ENCODE data around the gene AUTS2. TPM values are rescaled to one million over a fixed set of nuclear protein-coding genes. Genes with fewer than 3 reads are reported as not detected.

AUTS2 gene
- total RNA-seq, 1 donor from 2014 or later = 80.6 TPM

DNA sequence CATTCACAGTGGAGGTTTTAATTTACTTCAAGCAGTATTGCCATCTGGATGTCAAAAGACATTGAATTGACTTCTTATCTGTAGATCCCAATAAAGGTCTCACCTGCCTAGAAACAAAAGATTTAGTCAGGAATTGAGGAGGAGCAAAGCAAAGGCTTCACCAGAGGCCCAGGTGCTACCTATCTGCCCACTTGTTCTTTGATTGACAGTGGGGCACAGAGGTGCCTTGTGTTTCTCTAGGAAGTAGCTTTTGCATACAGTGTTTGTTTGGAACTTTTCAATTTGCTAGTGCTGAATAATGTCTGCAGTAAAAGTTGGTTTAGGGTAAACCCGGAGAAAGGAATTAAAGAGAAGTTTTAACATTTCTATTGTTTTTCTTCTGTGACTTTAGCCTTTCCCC lies 40.4 kb downstream of the AUTS2 start:
- H3K27ac Mint-ChIP-seq (ENCODE audit: unreplicated experiment) = no peak overlapping the region
- H3K27me3 Mint-ChIP-seq (ENCODE audit: unreplicated experiment) = no peaks in the 10 kb centered on the region
- H3K36me3 Mint-ChIP-seq (ENCODE audit: unreplicated experiment) = peaks cover 2% of the 10 kb centered on the region
- DNase-seq (ENCODE audit: extremely low spot score, unreplicated experiment) = no peak
- no peaks in the 10 kb centered on the region for H3K9me3 Mint-ChIP-seq (ENCODE audit: unreplicated experiment)
- H3K4me3 Mint-ChIP-seq (ENCODE audit: unreplicated experiment) = no peak overlapping the region
- TF ChIP-seq, protein P1, sequence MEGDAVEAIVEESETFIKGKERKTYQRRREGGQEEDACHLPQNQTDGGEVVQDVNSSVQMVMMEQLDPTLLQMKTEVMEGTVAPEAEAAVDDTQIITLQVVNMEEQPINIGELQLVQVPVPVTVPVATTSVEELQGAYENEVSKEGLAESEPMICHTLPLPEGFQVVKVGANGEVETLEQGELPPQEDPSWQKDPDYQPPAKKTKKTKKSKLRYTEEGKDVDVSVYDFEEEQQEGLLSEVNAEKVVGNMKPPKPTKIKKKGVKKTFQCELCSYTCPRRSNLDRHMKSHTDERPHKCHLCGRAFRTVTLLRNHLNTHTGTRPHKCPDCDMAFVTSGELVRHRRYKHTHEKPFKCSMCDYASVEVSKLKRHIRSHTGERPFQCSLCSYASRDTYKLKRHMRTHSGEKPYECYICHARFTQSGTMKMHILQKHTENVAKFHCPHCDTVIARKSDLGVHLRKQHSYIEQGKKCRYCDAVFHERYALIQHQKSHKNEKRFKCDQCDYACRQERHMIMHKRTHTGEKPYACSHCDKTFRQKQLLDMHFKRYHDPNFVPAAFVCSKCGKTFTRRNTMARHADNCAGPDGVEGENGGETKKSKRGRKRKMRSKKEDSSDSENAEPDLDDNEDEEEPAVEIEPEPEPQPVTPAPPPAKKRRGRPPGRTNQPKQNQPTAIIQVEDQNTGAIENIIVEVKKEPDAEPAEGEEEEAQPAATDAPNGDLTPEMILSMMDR (IDR thresholded peaks at IDR 0.05) = no peak
- peaks cover 33% of the 10 kb centered on the region for H3K4me1 Mint-ChIP-seq (ENCODE audit: unreplicated experiment)

DNA sequence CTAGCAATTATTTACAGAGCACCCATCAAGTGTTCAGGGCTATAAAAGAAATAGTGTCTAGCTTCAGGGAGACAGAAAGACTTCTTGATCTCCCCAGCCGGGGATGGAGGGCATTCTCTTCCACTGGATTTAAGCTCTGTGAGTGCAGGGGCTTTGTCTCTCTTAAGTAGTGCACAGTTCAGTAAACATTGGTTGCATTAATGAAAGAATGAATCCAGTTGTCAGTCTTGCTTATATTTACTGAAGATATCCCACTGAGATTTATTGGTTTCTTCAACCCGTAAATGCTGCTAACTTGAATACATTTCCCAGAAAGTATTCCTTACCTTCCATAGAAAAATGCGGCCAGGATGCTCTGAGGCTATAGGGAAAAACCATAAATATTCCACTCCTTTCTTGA lies 41.9 kb downstream of the AUTS2 start:
- Mint-ChIP-seq H3K9me3 (ENCODE audit: unreplicated experiment) (no peaks in the 10 kb centered on the region), H3K27me3 (ENCODE audit: unreplicated experiment) (no peaks in the 10 kb centered on the region), H3K4me3 (ENCODE audit: unreplicated experiment) (no peak overlapping the region), H3K4me1 (ENCODE audit: unreplicated experiment) (peaks cover 42% of the 10 kb centered on the region), H3K27ac (ENCODE audit: unreplicated experiment) (no peak overlapping the region), H3K36me3 (ENCODE audit: unreplicated experiment) (peaks cover 2% of the 10 kb centered on the region)
- no peak for DNase-seq (ENCODE audit: extremely low spot score, unreplicated experiment)
- TF ChIP-seq, protein P1 (IDR thresholded peaks at IDR 0.05) = no peak

DNA sequence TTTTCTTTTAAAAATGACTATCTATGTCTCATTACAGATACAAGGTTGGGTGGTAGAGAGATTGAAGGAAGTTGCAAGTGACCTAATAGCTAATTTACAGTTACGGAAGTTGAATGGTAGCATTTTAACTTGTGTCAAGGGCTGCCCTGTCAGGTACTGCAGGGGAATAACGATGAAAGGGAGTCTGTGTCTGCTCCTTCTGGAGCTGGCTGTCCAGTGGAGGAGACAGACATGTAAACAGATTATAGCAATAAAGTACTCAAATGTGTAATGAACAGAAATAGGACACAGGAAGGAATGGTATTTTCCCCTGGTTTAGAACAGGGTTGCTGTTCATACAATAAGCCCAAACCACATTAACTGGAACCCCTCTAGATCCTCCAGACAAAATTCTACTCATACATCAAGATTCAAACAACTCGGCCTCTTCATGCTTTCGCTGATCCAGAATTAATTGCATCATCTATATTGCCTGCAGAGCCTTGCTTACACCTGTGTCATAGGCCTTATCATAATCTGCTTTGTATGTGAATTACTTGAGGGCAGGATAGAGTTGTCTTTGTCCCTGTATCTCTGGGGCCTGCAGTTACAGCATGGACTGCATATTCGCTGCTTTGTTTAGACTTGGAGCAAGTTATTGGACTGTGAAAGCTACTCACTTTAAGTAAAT lies 42.8 kb downstream of the AUTS2 start:
- H3K27ac Mint-ChIP-seq (ENCODE audit: unreplicated experiment) = no peak overlapping the region
- H3K27me3 Mint-ChIP-seq (ENCODE audit: unreplicated experiment) = no peaks in the 10 kb centered on the region
- H3K36me3 Mint-ChIP-seq (ENCODE audit: unreplicated experiment) = peaks cover 2% of the 10 kb centered on the region
- no peak for DNase-seq (ENCODE audit: extremely low spot score, unreplicated experiment)
- TF ChIP-seq, protein P1 (IDR thresholded peaks at IDR 0.05) = no peak
- H3K4me1 Mint-ChIP-seq (ENCODE audit: unreplicated experiment) = peaks cover 50% of the 10 kb centered on the region
- H3K9me3 Mint-ChIP-seq (ENCODE audit: unreplicated experiment) = no peaks in the 10 kb centered on the region
- no peak overlapping the region for H3K4me3 Mint-ChIP-seq (ENCODE audit: unreplicated experiment)

DNA sequence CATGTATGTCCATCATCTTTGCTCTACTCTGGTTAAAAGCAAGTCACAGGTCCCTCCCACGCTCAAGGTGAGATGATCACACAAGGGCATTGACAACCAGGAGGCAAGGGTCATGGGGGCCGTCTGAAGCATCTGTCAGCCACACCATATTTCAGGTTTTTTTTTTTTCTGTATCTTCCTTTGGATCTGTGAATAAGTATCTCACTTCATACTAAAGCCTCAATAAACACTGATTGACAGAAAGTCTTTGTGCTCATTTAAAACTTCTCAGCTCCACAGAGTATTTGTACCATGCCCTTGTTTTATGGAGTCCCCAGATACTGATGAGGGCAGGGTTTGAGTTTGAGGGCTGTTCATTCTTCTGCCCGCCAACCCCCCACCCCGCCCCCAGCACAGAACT lies 45.0 kb downstream of the AUTS2 start:
- DNase-seq (ENCODE audit: extremely low spot score, unreplicated experiment) = no peak
- Mint-ChIP-seq H3K27ac (ENCODE audit: unreplicated experiment) (no peak overlapping the region), H3K27me3 (ENCODE audit: unreplicated experiment) (no peaks in the 10 kb centered on the region), H3K4me3 (ENCODE audit: unreplicated experiment) (no peak overlapping the region), H3K4me1 (ENCODE audit: unreplicated experiment) (peaks cover 50% of the 10 kb centered on the region), H3K36me3 (ENCODE audit: unreplicated experiment) (peaks cover 4% of the 10 kb centered on the region), H3K9me3 (ENCODE audit: unreplicated experiment) (no peaks in the 10 kb centered on the region)
- TF ChIP-seq, protein P1 (IDR thresholded peaks at IDR 0.05) = no peak

DNA sequence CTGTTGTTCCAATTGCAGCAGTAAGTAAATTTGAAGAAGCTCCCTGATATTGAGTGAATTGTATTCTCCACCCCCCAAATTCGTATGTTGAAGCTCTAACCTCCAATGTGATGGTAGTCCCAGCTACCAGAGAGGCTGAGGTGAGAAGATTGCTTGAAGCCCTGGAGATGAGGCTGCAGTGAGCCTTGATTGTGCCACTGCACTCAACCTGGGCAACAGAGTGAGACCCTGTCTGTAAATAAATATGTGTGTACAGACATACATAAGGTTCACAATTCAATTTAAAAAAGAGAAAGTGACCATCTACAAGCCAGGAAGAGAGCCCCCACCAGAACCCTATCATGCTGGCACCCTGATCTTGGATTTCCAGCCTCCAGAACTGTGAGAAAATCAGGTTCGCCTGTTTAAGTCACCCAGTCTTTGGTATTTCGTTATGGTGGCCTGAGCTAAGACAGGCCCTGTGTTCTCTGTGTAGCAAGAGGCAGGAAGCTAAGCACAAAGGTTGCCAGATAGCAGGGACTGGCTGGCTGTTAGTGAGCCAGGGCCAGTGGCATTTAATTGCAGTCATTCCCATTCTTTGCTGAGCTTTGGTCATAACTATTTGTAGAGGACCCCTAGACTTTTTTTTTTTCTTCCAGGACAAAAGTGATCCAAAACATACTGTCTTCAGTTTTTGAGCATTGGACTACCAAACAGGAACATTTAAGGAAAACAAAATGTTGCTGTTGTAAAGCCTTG lies 45.6 kb downstream of the AUTS2 start:
- H3K27ac Mint-ChIP-seq (ENCODE audit: unreplicated experiment) = no peak overlapping the region
- no peak overlapping the region for H3K4me3 Mint-ChIP-seq (ENCODE audit: unreplicated experiment)
- H3K27me3 Mint-ChIP-seq (ENCODE audit: unreplicated experiment) = no peaks in the 10 kb centered on the region
- peaks cover 50% of the 10 kb centered on the region for H3K4me1 Mint-ChIP-seq (ENCODE audit: unreplicated experiment)
- DNase-seq (ENCODE audit: extremely low spot score, unreplicated experiment) = no peak
- TF ChIP-seq, protein P1 (IDR thresholded peaks at IDR 0.05) = no peak
- H3K36me3 Mint-ChIP-seq (ENCODE audit: unreplicated experiment) = peaks cover 2% of the 10 kb centered on the region
- no peaks in the 10 kb centered on the region for H3K9me3 Mint-ChIP-seq (ENCODE audit: unreplicated experiment)
